Spleen (tissue), 11 donors: ENCODE data around the gene ZC4H2. TPM values are rescaled to one million over a fixed set of nuclear protein-coding genes. Genes with fewer than 3 reads are reported as not detected.

Experiments
- DNase-seq: peaks from one replicate; pipeline ENCODE4 v3.0.0-alpha.2; 2020
- H3K27ac ChIP-seq, 8 donors: fragments of 200-600 bp; sonication (generic) in 7 of 8; 1 replicate in 4 of 8; 2 replicates in 4 of 8; pipeline versions ENCODE4 v1.5.0 to v1.8.0; 2016 to 2021; ENCODE audit warnings: inconsistent platforms in 4 of 8, mild to moderate bottlenecking in 4 of 8, moderate library complexity in 1 of 8
- H3K27me3 ChIP-seq, 7 donors: fragments of 200-600 bp; sonication (generic) in 6 of 7; replicated peaks in 1 of 7; 1 replicate in 4 of 7; 2 replicates in 3 of 7; pipeline versions ENCODE4 v1.5.0 to v1.8.0; 2016 to 2021; ENCODE audit warnings: inconsistent platforms in 3 of 7, mild to moderate bottlenecking in 1 of 7
- H3K36me3 ChIP-seq, 6 donors: fragments of 200-600 bp; sonication (generic) in 5 of 6; 1 replicate in 4 of 6; 2 replicates in 2 of 6; pipeline versions ENCODE4 v1.5.0 to v1.8.0; 2016 to 2021; ENCODE audit warnings: inconsistent platforms in 2 of 6
- H3K4me1 ChIP-seq, 6 donors: fragments of 200-600 bp; sonication (generic) in 5 of 6; 1 replicate in 3 of 6; 2 replicates in 3 of 6; pipeline versions ENCODE4 v1.5.0 to v1.8.0; 2016 to 2021; ENCODE audit warnings: inconsistent platforms in 3 of 6
- H3K4me3 ChIP-seq, 8 donors: fragments of 200-600 bp; sonication (generic) in 7 of 8; 1 replicate in 4 of 8; 2 replicates in 4 of 8; pipeline versions ENCODE4 v1.5.0 to v1.8.0; 2016 to 2021; ENCODE audit warnings: inconsistent platforms in 4 of 8, mild to moderate bottlenecking in 4 of 8, moderate library complexity in 2 of 8
- H3K9me3 ChIP-seq, 8 donors: fragments of 200-600 bp; sonication (generic) in 7 of 8; 1 replicate in 4 of 8; 2 replicates in 4 of 8; pipeline versions ENCODE4 v1.5.0 to v1.8.0; 2016 to 2021; ENCODE audit warnings: inconsistent platforms in 4 of 8
- CTCF ChIP-seq, 11 experiments: fragments of 200-600 bp in 7 of 11; fragments of 450-650 bp in 4 of 11; sonication (generic) in 4 of 11; IDR thresholded peaks in 8 of 11; conservative IDR thresholded peaks in 3 of 11; 1 replicate in 7 of 11; 2 replicates in 4 of 11; pipeline versions ENCODE4 v1.4.0 to v1.8.0; 2016 to 2021; ENCODE audit warnings: antibody characterized with exemption in 11 of 11, inconsistent platforms in 4 of 11, mild to moderate bottlenecking in 1 of 11
- POLR2A ChIP-seq, 3 donors: fragments of 450-650 bp; IDR thresholded peaks; one replicate each; pipeline ENCODE4 v1.5.1; 2017; ENCODE audit warnings: antibody characterized with exemption in 3 of 3, mild to moderate bottlenecking in 1 of 3
- POLR2AphosphoS5 ChIP-seq, 3 donors: sonication (generic); formaldehyde crosslinking; IDR thresholded peaks; one replicate each; pipeline ENCODE4 v1.5.1; 2017; ENCODE audit warnings: antibody characterized with exemption in 3 of 3
- WGBS, 5 donors: extraction: QIAGEN DNeasy Blood & Tissue Kit in 3 of 5; methylation state at CpG; one replicate each; pipeline versions ENCODE4 v1.1.5 to v1.1.7; 2013 to 2018; 5-methylcytosine and 5-hydroxymethylcytosine counted together
- intact Hi-C: fragments of 100-400 bp; cut with DNase I; formaldehyde crosslinking; loops from one replicate; pipeline ENCODE4 v1.15.0; 2023; ENCODE audit warnings: low total_unique reads
- polyA plus RNA-seq, 3 donors: library from polyadenylated mRNA; stranded (reverse); fragments of 200-250 nt; gene quantifications; one replicate each; pipeline ENCODE4 v1.2.1, GENCODE V29; 2013
- total RNA-seq, 7 donors: library from RNA; depleted of rRNA in 3 of 7; stranded (reverse); fragments of >200 nt in 3 of 7; fragmentation: NEBNext Ultra II Directional in 4 of 7; extraction: Animal tissue kit (Norgen Biotek cat#: 25700) in 4 of 7; gene quantifications; one replicate each; pipeline versions ENCODE4 v1.1.0 to v1.2.1, GENCODE V29; 2016 to 2021
- donor health status: healthy with polysubstance abuse.
- donor health status: DM: no; HTN: no; CAD: no; lungs with moderate emphysema.
- donor health status: DM: no; HTN: no; CAD: no.
- donor health status: Bipolar disorder and iron deficiency.
- donor health status: healthy.
- donor health status: DM: no; HTN: no; CAD: no.
- donor health status: DM: yes; HTN: yes; CAD: no.

ZC4H2 gene
- total and polyA plus RNA-seq, 10 donors, result 4.2 to 16.9 (median 8.2) TPM

DNA sequence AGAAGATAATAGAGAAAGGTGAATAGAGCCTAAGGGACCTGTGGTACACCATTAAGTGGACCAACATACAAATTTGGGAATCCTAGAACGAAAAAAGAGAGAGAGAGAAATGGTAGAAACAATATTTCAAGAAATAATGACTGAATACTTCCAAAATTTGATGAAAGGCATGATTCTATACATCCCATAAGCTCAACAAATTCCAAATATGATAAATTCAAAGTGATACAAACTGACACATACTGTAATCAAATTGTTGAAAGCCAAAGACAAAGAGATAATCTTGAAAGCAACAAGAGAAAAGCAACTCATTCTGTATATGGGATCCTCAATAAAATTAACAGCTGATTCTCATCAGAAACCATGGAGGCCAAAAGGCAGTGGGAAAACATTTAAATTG is 20.6 kb upstream of the ZC4H2 start:
- TF ChIP-seq CTCF (IDR thresholded peaks at IDR 0.05 in 8 of 11, conservative IDR thresholded peaks at IDR 0.05 in 3 of 11) (no peak), POLR2AphosphoS5 (IDR thresholded peaks at IDR 0.05) (no peak), POLR2A (IDR thresholded peaks at IDR 0.05) (no peak)
- Histone ChIP-seq H3K27ac (no peak overlapping the region), H3K4me1 (no peaks in the 10 kb centered on the region), H3K36me3 (no peaks in the 10 kb centered on the region), H3K27me3 (no peaks in the 10 kb centered on the region), H3K9me3 (peaks cover 0 to 22% (median 6%) of the 10 kb centered on the region in 8 donors), H3K4me3 (no peak overlapping the region)
- intact Hi-C loops, result no loop called here
- WGBS, 5 donors, result 20 to 60% (median 42%) methylated on average over 1 of the region's 1 CpG
- no peak for DNase-seq

- intact Hi-C loops, result no loop called here
- peaks cover 0 to 15% (median 3%) of the 10 kb centered on the region in 8 donors for H3K9me3 ChIP-seq
- H3K4me3 ChIP-seq, result no peak overlapping the region
- H3K27ac ChIP-seq, result no peak overlapping the region
- no peaks in the 10 kb centered on the region for H3K4me1 ChIP-seq
- H3K36me3 ChIP-seq, result no peaks in the 10 kb centered on the region
- TF ChIP-seq POLR2A (IDR thresholded peaks at IDR 0.05) (no peak), CTCF (IDR thresholded peaks at IDR 0.05 in 8 of 11, conservative IDR thresholded peaks at IDR 0.05 in 3 of 11) (no peak), POLR2AphosphoS5 (IDR thresholded peaks at IDR 0.05) (no peak)
- DNase-seq, result no peak
- 56 to 86% (median 78%) methylated on average over 2 of the region's 2 CpGs for WGBS, 5 donors
- no peaks in the 10 kb centered on the region for H3K27me3 ChIP-seq
Observed at GRCh38 chrX:64994131-64994798, 18.0 kb upstream of the ZC4H2 start.

- Histone ChIP-seq H3K27me3 (no peaks in the 10 kb centered on the region), H3K4me3 (no peak overlapping the region), H3K9me3 (no peaks in the 10 kb centered on the region), H3K4me1 (peaks cover 0 to 8% (median 2%) of the 10 kb centered on the region in 6 donors), H3K36me3 (no peaks in the 10 kb centered on the region), H3K27ac (no peak overlapping the region)
- WGBS, 5 donors, result 65 to 92% (median 77%) methylated on average over 3 of the region's 3 CpGs
- no peak for DNase-seq
- intact Hi-C loops, result no loop called here
- TF ChIP-seq POLR2A (IDR thresholded peaks at IDR 0.05), result no peak
- no peak for TF ChIP-seq POLR2AphosphoS5 (IDR thresholded peaks at IDR 0.05)
- TF ChIP-seq CTCF (IDR thresholded peaks at IDR 0.05 in 8 of 11, conservative IDR thresholded peaks at IDR 0.05 in 3 of 11), result no peak
Observed at GRCh38 chrX:64977830-64978229, 1.6 kb upstream of the ZC4H2 start.

GRCh38 chrX:64977051-64977450 is 801 bp upstream of the ZC4H2 start:
- Histone ChIP-seq H3K36me3 (no peaks in the 10 kb centered on the region), H3K27me3 (no peaks in the 10 kb centered on the region), H3K27ac (no peak overlapping the region), H3K4me1 (peaks cover 0 to 8% (median 2%) of the 10 kb centered on the region in 6 donors), H3K4me3 (peak overlapping the region in 5 of 8 donors; percentile 47 to 78 (median 55)), H3K9me3 (no peaks in the 10 kb centered on the region)
- DNase-seq, result no peak
- 55 to 62% (median 58%) methylated on average over 2 of the region's 2 CpGs for WGBS, 5 donors
- intact Hi-C loops, result no loop called here
- TF ChIP-seq CTCF (IDR thresholded peaks at IDR 0.05 in 8 of 11, conservative IDR thresholded peaks at IDR 0.05 in 3 of 11) (no peak), POLR2A (IDR thresholded peaks at IDR 0.05) (no peak), POLR2AphosphoS5 (IDR thresholded peaks at IDR 0.05) (no peak)
